GM21367 (cell line): ENCODE measurements around the gene BRF1.

Experiments
- ATAC-seq: cut with Tn5 transposase; IDR thresholded peaks from one replicate; pipeline ENCODE4 v1.9.1; 2021; ENCODE audit not compliant: unreplicated experiment

BRF1 gene

DNA sequence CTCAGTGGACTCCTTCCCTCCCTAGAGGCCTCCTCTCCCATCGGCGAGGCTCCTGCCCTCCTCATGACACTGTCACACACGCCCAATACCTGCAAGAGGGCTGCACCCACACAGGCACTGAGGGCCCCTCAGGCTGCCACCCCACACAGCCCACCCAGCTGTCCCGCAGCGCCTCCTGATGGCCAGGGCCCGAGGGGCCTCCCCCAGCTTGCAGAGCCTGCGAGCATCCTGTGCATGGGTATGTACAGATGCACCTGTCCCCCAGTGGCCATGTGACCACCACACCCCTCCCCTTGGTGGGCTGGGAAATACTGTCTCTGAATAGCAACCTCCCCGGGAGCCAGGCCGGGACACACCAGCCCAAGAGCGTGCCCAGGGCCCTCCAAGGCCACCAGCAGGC is 100.7 kb downstream of the BRF1 start:
- ATAC-seq, result no peak

DNA sequence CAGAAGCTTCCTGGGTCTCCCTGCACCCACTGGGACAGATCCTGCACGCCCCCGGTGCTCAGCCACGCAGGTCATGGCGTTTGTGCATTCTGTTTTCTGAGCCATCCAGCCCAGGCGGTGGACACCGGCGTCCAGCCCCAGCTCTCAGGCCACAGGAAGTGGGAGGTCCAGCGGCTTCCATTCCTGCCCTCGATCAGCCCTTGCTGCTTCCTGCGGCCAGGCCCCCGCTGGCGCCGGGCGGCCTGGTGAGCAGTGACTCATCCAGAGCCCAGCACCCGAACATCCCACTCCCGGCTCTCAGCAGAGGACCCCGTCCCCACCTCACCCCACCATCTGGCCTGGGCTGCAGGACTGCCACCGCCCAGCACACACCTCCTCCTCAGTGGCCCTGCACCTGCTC is 101.7 kb downstream of the BRF1 start:
- no peak for ATAC-seq

- no peak for ATAC-seq
Observed at GRCh38 chr14:105198588-105198987, 102.2 kb downstream of the BRF1 start.

GRCh38 chr14:105197211-105197641 is 103.6 kb downstream of the BRF1 start:
- ATAC-seq, result no peak

DNA sequence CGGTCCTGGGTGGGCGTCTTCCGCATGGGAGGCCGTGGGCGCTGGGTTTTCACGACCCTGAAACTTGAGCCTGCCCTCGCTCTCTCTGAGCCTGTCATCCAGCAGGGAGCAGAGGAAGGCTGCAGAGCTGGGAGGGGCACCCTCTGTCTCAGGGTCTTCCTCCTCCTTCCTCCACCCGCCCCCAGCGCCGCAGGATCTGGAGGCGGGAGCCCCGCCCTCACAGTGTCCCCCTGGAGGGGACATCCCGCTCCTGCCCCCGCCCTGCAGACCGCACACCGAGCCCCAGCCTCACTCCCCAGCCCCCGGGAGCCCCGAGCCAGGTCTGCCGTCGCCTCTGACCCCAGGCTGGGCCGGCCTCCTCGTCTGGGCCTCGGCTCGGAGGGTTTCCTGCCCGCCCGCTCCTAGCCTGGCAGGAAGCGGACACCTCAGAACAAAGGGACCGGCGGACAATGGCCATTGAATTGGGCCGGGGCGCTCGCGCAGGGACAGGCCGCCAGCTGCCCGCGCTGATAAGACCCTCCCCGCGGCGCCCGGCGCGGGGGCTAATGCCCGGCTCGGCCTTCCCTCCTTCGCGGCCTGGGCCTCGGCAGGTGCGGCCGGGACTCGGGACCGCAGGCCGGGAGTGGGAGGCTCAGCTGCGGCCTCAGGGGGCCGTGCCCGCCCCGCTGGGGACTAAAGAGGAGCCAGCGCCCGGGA is 104.4 kb downstream of the BRF1 start:
- ATAC-seq, result no peak

DNA sequence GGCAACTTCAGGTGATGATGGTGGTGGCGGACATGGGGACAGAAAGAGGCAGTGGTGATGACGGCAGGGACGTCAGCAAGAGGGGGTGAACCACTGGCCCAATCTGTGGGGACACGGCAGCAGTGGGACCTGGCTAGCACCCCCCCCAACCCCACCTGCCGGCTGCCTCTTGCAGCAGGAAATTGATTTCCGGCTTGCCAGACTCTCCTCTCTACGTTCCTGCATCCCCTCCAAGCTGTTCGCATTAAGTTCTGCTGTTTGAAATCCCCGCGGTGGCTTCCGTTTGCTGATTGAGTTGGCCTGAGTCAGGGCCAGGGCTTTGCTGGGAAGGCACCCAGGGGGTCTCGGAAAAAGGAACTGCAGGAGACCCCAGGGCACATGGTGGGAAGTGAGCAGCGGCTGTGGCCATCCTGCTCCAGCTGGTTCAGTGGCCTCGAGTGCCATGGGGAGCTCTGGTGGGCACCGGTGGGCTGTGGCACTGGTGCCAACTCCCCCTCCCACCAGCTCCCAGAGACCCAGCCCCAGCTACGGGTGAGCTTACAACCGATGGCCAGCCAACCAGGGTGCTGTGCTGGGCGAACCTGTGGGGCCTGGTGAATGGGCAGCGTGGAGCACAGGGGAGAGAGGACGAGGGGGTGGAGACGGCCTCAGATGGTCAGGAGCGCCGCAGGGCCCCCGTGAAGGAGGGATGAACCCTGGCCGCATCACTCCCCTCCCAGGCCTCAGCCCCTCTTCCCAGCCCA is 105.1 kb downstream of the BRF1 start:
- no peak for ATAC-seq

- no peak for ATAC-seq
Observed at GRCh38 chr14:105195051-105195450, 105.8 kb downstream of the BRF1 start.

DNA sequence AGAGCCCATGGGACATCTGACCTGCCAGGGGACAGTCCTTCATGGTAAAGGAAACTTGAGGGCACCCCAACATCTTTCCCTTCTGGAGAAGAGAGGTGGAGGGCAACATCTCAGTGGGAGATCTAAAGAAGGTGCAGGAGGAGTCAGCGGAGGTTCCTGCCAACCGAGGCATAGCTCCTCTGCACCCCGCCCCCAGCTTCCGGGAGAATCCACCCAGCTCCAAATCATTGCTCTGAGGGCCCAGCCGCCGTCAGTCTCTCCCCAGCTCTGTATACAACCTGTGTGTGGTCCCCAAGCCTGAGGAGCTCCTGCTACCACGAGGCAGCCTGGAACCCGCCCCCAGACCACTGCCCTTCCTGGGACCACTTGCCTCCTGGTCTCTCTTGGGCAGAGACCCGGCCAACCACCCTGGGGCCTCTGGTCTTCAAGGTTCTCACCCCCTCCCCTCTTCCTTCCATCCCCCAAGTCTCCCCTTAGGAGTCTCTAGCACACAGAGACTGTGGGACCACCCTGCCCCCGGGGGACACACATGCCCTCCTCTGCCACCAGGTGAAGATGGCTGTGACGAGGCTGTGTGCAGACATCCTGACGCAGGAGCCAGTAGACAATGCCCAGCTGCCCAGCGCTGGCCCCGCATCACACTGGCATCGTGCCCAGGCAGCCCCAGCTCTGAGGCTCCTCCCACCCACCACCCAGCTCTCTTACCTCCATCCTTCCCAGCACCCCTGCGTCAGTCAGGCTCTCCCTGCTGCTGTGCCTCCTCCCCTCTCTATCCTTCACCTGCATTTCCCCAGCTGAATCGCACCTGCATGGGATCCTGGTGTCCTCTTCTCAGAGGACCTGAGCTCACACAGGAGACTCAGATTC is 106.7 kb downstream of the BRF1 start:
- ATAC-seq, result no peak

GRCh38 chr14:105192866-105193731 is 107.7 kb downstream of the BRF1 start:
- no peak for ATAC-seq

- no peak for ATAC-seq
Observed at GRCh38 chr14:105187935-105188524, 112.8 kb downstream of the BRF1 start.

DNA sequence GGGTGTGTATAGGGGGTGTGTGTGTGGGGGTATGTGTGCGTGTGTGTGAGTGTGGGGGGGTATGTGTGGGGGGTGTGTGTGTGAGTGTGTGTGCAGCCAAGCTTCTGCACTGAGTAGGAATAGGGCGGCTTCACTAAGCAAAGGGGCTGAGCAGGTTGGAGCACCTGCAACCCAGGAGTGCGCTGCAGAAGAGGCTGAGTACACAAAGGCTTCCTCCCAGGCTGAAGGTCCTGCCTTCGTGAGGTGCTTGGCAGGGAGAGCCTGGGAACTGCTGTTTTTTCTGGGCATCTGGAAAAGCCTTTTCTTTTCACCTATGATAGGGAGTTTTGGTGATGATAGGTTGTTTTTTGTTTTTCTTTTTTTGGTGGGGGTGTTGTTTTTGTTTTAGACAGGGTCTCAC is 113.7 kb downstream of the BRF1 start:
- ATAC-seq, result no peak

- no peak for ATAC-seq
Observed at GRCh38 chr14:105185973-105186372, 114.8 kb downstream of the BRF1 start.

GRCh38 chr14:105185001-105185400 is 115.8 kb downstream of the BRF1 start:
- ATAC-seq, result no peak

DNA sequence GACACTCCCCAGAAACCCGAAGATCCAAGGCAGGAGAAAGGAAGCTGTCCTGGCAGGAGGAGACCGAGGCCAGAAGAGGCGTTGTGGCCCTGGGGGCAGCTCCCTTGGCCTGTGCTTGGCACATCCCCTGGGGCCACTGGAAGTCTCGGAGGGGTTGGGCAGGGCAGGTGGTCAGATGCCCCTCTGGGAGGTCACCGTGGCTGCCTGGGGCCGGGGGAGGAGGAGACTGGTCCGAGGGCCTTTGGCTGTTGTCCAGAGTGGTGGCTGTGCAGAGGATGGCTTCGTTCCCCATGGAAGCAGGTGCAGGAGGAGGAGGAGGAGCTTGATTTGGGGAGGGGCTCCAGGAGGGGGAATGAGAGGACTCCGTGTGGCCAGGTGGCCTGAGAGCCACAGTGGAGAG is 116.3 kb downstream of the BRF1 start:
- no peak for ATAC-seq

DNA sequence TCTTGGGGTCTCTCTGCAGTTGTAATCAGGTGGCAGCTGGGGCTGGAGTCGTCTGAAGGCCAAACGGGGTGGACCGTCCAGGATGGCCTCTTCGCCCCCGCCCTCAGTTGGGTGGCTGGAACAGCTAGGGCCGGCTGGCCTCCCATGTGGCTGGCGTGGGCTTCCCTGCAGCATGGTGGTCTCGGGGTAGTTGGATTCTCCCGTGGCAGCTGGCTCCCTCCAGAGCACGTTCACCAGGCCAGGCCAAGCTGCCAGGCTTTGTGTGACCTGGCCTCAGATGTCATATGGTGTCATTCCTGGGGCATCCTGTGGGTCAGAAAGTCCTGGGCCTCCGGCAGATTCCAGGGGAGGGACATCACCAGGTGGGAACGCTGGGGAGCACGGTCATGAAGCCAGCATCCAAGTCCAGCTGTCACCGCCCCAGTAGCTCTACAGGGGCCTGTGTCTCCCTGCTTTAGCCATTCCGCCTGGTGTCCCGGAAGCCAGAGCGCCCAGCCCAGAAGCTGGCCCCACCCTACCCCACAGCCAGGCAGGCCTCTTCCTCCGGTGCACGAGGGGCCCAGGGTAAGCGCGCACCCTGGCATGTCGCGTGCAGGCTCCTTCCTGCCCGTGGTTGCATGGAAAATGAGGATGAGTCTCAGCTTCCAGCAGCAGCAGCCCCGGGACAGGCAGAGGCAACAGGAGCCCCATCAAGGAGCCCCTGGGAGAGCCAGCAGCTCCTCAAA is 118.3 kb downstream of the BRF1 start:
- no peak for ATAC-seq

DNA sequence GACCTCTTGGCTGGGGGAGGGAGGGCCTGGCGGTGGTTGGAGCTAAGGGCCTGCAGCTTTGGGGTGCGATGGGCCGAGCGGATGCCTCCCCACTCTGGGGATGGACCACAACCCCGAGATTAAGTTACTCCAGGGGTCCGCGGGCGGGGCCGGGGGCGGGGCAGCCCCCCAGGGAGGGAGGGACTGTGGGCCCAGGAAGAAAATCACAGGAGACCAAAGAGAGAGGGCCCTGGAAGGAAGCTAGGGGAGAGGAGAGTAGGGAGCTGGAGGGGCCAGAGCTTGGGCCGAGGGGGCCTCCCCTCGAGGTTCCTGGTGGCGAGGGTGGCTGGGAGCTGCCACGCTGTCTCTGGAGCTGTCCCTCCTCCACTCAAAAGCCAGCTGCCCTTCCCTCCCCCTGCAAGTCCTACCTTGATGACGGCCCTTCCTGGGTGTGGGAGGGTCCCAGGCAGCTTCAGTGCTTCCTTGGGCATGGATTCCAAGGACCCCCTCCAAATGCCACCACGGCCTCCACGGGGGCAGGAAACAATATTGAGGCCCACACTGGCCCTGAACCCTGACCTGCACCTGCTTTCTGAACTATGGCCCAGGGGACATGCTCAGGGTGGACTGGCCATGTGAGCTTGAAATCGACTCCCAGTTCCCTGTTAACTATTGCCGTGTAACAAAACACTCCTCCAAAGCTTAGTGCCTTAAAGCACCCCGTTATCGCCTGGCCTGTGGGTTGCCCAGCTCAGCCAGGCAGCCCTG is 119.1 kb downstream of the BRF1 start:
- no peak for ATAC-seq

GRCh38 chr14:105180592-105181548 is 119.9 kb downstream of the BRF1 start, which contains the start of gene NUDT14:
TSS of gene NUDT14 (minus strand) at chr14:105181312. CDS start at chr14:105181209, 103 bp downstream.
- no peak for ATAC-seq

DNA sequence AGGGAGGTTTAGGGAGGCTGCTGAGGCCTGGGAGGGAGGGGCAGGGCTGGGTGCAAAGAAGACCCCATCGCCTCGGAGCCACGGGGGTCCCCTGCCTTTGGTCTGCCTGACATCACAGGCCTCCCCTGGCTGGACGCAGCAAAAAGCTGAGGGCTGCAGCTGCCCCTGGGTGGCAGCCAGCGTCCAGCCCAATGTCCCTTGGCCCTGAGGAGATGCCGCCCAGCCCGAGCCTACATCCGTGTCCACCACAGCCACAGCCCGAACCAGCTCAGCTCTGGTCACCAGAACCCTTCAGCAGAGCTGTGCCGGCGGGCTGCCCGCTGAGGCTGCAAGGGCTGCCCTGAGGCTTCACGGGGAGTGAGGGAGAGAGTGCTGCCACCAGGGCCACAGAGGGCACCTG is 121.6 kb downstream of the BRF1 start:
- no peak for ATAC-seq
